SK-N-SH (cell line): ENCODE results near the gene MIF4GD.

Experiments
- EZH2phosphoT487 ChIP-seq: fragments of 200-600 bp; sonication (generic); IDR thresholded peaks from 2 replicates; pipeline ENCODE4 v1.6.1; 2017; ENCODE audit warnings: low read depth, mixed run types, mild to moderate bottlenecking, antibody characterized with exemption, moderate library complexity, borderline replicate concordance
- MAX ChIP-seq: IDR thresholded peaks from 2 replicates; pipeline ENCODE4 v1.4.0; 2012; ENCODE audit warnings: low read depth
- POLR2AphosphoS5 ChIP-seq: IDR thresholded peaks from 2 replicates; pipeline ENCODE4 v1.6.1; 2012; ENCODE audit warnings: low read depth, low read length
- RAD21 ChIP-seq: IDR thresholded peaks from 2 replicates; pipeline ENCODE4 v1.6.1; 2012; ENCODE audit warnings: mild to moderate bottlenecking, low read length
- RXRA ChIP-seq: IDR thresholded peaks from 2 replicates; pipeline ENCODE4 v1.4.0; 2012; ENCODE audit warnings: low read depth, mild to moderate bottlenecking, borderline replicate concordance
- SIN3A ChIP-seq: IDR thresholded peaks from 2 replicates; pipeline ENCODE4 v1.6.1; 2012; ENCODE audit warnings: low read depth, mild to moderate bottlenecking, low read length, moderate library complexity, borderline replicate concordance
- TAF1 ChIP-seq: IDR thresholded peaks from 2 replicates; pipeline ENCODE4 v1.6.1; 2012; ENCODE audit warnings: low read depth, mild to moderate bottlenecking, low read length, moderate library complexity, borderline replicate concordance
- TEAD4 ChIP-seq: IDR thresholded peaks from 2 replicates; pipeline ENCODE4 v1.4.0; 2012; ENCODE audit warnings: mild to moderate bottlenecking, borderline replicate concordance; ENCODE audit not compliant: insufficient read depth
- TF ChIP-seq, protein P1 (sequence below): IDR thresholded peaks from 2 replicates; pipeline ENCODE4 v1.4.0; 2012; ENCODE audit warnings: low read depth, borderline replicate concordance
- TF ChIP-seq, protein P2 (sequence below): fragments of 200-600 bp; sonication (generic); IDR thresholded peaks from 2 replicates; pipeline ENCODE4 v1.6.1; 2017; ENCODE audit warnings: antibody characterized with exemption, mild to moderate bottlenecking, moderate library complexity

DNA sequence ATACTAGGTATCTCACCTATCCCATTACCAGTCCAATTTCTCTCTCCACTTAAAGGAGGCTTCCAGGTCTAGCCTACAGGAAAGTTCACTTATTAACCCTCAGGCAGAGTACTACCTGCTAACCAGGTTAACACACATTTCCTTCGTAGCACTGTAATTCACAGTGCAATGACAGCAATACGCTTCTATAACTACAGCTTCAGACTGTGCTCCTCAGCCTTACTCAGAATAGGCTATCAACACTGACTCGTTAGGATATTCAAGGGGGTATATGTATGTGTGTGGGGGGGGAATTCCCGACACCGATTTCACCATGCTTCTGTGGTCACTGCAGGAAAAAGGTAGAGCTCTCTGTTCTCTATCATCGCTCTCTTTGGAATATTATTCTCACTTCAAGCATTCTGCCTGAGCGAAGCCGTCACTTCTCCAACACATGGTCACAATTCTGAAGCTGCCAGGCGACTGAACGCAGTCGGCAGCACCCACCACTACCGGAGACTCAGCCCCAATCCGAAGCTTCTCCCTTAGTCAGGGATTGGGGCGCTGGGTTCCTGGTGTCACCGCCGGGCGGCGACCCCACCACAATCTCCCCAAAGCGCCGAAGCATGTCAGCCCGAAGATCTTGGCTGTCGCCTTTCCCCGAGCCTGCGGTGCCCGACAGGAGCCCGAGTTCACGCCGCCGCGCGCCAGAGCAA lies 10.2 kb downstream of the MIF4GD start:
- TF ChIP-seq, protein P1, sequence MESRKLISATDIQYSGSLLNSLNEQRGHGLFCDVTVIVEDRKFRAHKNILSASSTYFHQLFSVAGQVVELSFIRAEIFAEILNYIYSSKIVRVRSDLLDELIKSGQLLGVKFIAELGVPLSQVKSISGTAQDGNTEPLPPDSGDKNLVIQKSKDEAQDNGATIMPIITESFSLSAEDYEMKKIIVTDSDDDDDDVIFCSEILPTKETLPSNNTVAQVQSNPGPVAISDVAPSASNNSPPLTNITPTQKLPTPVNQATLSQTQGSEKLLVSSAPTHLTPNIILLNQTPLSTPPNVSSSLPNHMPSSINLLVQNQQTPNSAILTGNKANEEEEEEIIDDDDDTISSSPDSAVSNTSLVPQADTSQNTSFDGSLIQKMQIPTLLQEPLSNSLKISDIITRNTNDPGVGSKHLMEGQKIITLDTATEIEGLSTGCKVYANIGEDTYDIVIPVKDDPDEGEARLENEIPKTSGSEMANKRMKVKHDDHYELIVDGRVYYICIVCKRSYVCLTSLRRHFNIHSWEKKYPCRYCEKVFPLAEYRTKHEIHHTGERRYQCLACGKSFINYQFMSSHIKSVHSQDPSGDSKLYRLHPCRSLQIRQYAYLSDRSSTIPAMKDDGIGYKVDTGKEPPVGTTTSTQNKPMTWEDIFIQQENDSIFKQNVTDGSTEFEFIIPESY: no peak
- TF ChIP-seq, protein P2, sequence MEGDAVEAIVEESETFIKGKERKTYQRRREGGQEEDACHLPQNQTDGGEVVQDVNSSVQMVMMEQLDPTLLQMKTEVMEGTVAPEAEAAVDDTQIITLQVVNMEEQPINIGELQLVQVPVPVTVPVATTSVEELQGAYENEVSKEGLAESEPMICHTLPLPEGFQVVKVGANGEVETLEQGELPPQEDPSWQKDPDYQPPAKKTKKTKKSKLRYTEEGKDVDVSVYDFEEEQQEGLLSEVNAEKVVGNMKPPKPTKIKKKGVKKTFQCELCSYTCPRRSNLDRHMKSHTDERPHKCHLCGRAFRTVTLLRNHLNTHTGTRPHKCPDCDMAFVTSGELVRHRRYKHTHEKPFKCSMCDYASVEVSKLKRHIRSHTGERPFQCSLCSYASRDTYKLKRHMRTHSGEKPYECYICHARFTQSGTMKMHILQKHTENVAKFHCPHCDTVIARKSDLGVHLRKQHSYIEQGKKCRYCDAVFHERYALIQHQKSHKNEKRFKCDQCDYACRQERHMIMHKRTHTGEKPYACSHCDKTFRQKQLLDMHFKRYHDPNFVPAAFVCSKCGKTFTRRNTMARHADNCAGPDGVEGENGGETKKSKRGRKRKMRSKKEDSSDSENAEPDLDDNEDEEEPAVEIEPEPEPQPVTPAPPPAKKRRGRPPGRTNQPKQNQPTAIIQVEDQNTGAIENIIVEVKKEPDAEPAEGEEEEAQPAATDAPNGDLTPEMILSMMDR: peak; percentile 30
- TF ChIP-seq TAF1: no peak
- TF ChIP-seq RAD21: no peak
- TF ChIP-seq TEAD4: no peak
- TF ChIP-seq POLR2AphosphoS5: no peak
- TF ChIP-seq RXRA: no peak
- no peak for TF ChIP-seq SIN3A
- TF ChIP-seq EZH2phosphoT487: no peak
- TF ChIP-seq MAX: no peak
